ENCODE measurements around the gene OR51A4. TPM values are rescaled to one million over a fixed set of nuclear protein-coding genes. Genes with fewer than 3 reads are reported as not detected.

Gene OR51A4
- total and polyA plus RNA-seq, 9 of the 15 experiments (the other 6 are each of a cell fraction or from before 2014, with no cell fraction given) = not detected

GRCh38 chr11:4991060-4991459 is 43.7 kb upstream of the OR51A4 start (continued):
- peak; percentile 69 to 86 for TF ChIP-seq RAD21 (CRISPR knock-in tag; conservative IDR thresholded peaks at IDR 0.05 in 1 of 2, IDR thresholded peaks at IDR 0.05 in 1 of 2)
- TF ChIP-seq GTF2E2 (tag; IDR thresholded peaks at IDR 0.05) = no peak
- TF ChIP-seq ATF2 (CRISPR knock-in tag; IDR thresholded peaks at IDR 0.05) = no peak
- no peak for TF ChIP-seq ESRRA (IDR thresholded peaks at IDR 0.05; ENCODE audit: borderline replicate concordance, low read depth)
- TF ChIP-seq SETDB1 (IDR thresholded peaks at IDR 0.05; ENCODE audit: low read length) = no peak
- TF ChIP-seq GTF2F1 (IDR thresholded peaks at IDR 0.05; ENCODE audit: low read depth, low read length) = no peak
- no peak for TF ChIP-seq GATAD2B (IDR thresholded peaks at IDR 0.05; ENCODE audit: borderline replicate concordance)
- TF ChIP-seq MCM3 (IDR thresholded peaks at IDR 0.05) = no peak
- TF ChIP-seq CTCF (IDR thresholded peaks at IDR 0.05 in 2 of 3, conservative IDR thresholded peaks at IDR 0.05 in 1 of 3; ENCODE audit: insufficient read depth in 2 of 3, low read depth in 1 of 3, low read length in 3 of 3) = peak; percentile 62 to 79 (median 77)
- no peak for TF ChIP-seq ZNF830 (CRISPR knock-in tag; IDR thresholded peaks at IDR 0.05)
- TF ChIP-seq USF2 (CRISPR knock-in tag; IDR thresholded peaks at IDR 0.05) = no peak
- no peak for TF ChIP-seq SMARCB1 (IDR thresholded peaks at IDR 0.05; ENCODE audit: insufficient read length, low read depth)
- peak; percentile 48 for TF ChIP-seq DEAF1 (CRISPR knock-in tag; IDR thresholded peaks at IDR 0.05)
- no peak for TF ChIP-seq BACH1 (tag; IDR thresholded peaks at IDR 0.05)
- peak; percentile 71 for TF ChIP-seq SMC3 (conservative IDR thresholded peaks at IDR 0.05; ENCODE audit: insufficient read depth, low read depth, low read length)
- TF ChIP-seq ZNF583 (CRISPR knock-in tag; IDR thresholded peaks at IDR 0.05) = no peak
- TF ChIP-seq MYNN (IDR thresholded peaks at IDR 0.05) = no peak
- no peak for TF ChIP-seq MYNN (CRISPR knock-in tag; IDR thresholded peaks at IDR 0.05)
- TF ChIP-seq KLF16 (IDR thresholded peaks at IDR 0.05) = peak; percentile 61
- no peak for TF ChIP-seq ARID2 (IDR thresholded peaks at IDR 0.05)
- TF ChIP-seq ZNF263 (CRISPR knock-in tag; IDR thresholded peaks at IDR 0.05; ENCODE audit: borderline replicate concordance) = no peak
- TF ChIP-seq POLR2G (IDR thresholded peaks at IDR 0.05; ENCODE audit: low read depth, low read length) = no peak
- TF ChIP-seq ZKSCAN8 (CRISPR knock-in tag; IDR thresholded peaks at IDR 0.05) = no peak
- TF ChIP-seq HCFC1 (IDR thresholded peaks at IDR 0.05; ENCODE audit: low read depth, low read length) = no peak
- TF ChIP-seq KAT2B (IDR thresholded peaks at IDR 0.05; ENCODE audit: low read depth, low read length) = no peak
- TF ChIP-seq ZNF445 (CRISPR knock-in tag; IDR thresholded peaks at IDR 0.05; ENCODE audit: low read depth) = no peak

All from K562 (cell line).